ENCODE results near the gene EXOG. TPM values are rescaled to one million over a fixed set of nuclear protein-coding genes. Genes with fewer than 3 reads are reported as not detected.

The EXOG gene
- polyA plus RNA-seq, 1 donor: 23.4 TPM

- DNase-seq: no peak
Measured at GRCh38 chr3:38544926-38545325, 48.8 kb downstream of the EXOG start.

- no peak for DNase-seq
Measured at GRCh38 chr3:38545550-38545949, 49.4 kb downstream of the EXOG start.

GRCh38 chr3:38545983-38546382 is 49.8 kb downstream of the EXOG start:
- DNase-seq: no peak

GRCh38 chr3:38548154-38548931 is 52.2 kb downstream of the EXOG start:
- no peak for DNase-seq

- no peak for DNase-seq
Measured at GRCh38 chr3:38549082-38549481, 52.9 kb downstream of the EXOG start.

- DNase-seq: no peak
Measured at GRCh38 chr3:38549486-38549885, 53.3 kb downstream of the EXOG start.

GRCh38 chr3:38549957-38550840 is 54.1 kb downstream of the EXOG start:
- no peak for DNase-seq

- no peak for DNase-seq
Measured at GRCh38 chr3:38551026-38551832, 55.1 kb downstream of the EXOG start.

GRCh38 chr3:38552364-38552763 is 56.2 kb downstream of the EXOG start:
- no peak for DNase-seq

- no peak for DNase-seq
Measured at GRCh38 chr3:38553071-38553470, 56.9 kb downstream of the EXOG start.

- DNase-seq: no peak
Measured at GRCh38 chr3:38554127-38554827, 58.1 kb downstream of the EXOG start.

GRCh38 chr3:38555149-38555840 is 59.2 kb downstream of the EXOG start:
- DNase-seq: no peak

- DNase-seq: no peak
Measured at GRCh38 chr3:38555926-38556325, 59.8 kb downstream of the EXOG start.

- no peak for DNase-seq
Measured at GRCh38 chr3:38556640-38557358, 60.7 kb downstream of the EXOG start.

- DNase-seq: no peak
Measured at GRCh38 chr3:38558864-38559263, 62.7 kb downstream of the EXOG start.

- DNase-seq: no peak
Measured at GRCh38 chr3:38560284-38560683, 64.1 kb downstream of the EXOG start.

GRCh38 chr3:38560996-38561717 is 65.0 kb downstream of the EXOG start:
- DNase-seq: no peak

GRCh38 chr3:38561746-38562466 is 65.8 kb downstream of the EXOG start:
- no peak for DNase-seq

GRCh38 chr3:38562467-38562925 is 66.4 kb downstream of the EXOG start:
- DNase-seq: no peak

All from left kidney (tissue), 2 donors.